HepG2 (cell line): ENCODE measurements around the gene NOTUM. TPM values are rescaled to one million over a fixed set of nuclear protein-coding genes. Genes with fewer than 3 reads are reported as not detected.

ENCODE experiments used
- CBX2 ChIP-seq, 2 experiments: fragments of 200-600 bp in 1 of 2; sonication (generic); formaldehyde crosslinking in 1 of 2; IDR thresholded peaks; 2 replicates each; pipeline versions ENCODE4 v1.7.0 to v1.8.1; 2018 to 2022; ENCODE audit warnings: low read depth in 2 of 2, low read length in 1 of 2, mild to moderate bottlenecking in 1 of 2, missing genetic modification reagents in 1 of 2
- DNMT3B ChIP-seq: conservative IDR thresholded peaks from 2 replicates; pipeline ENCODE4 v1.6.1; 2016; ENCODE audit warnings: missing biosample characterization, control low read depth
- FOXJ3 ChIP-seq: sonication (generic); formaldehyde crosslinking; IDR thresholded peaks from 2 replicates; pipeline ENCODE4 v1.4.0; 2020; ENCODE audit warnings: missing genetic modification reagents, mild to moderate bottlenecking, borderline replicate concordance
- FOXK1 ChIP-seq: sonication (generic); formaldehyde crosslinking; IDR thresholded peaks from 2 replicates; pipeline ENCODE4 v1.4.0; 2020; ENCODE audit warnings: low read depth, missing genetic modification reagents, borderline replicate concordance
- MAFG ChIP-seq: sonication (generic); formaldehyde crosslinking; IDR thresholded peaks from 2 replicates; pipeline ENCODE4 v1.5.1; 2020; ENCODE audit warnings: mild to moderate bottlenecking, missing genetic modification reagents
- PAF1 ChIP-seq: IDR thresholded peaks from 2 replicates; pipeline ENCODE4 v1.6.1; 2016; ENCODE audit warnings: missing genetic modification reagents, missing compliant biosample characterization
- SETDB1 ChIP-seq: sonication (generic); formaldehyde crosslinking; IDR thresholded peaks from 2 replicates; pipeline ENCODE4 v1.5.1; 2020; ENCODE audit warnings: missing genetic modification reagents, mild to moderate bottlenecking, borderline replicate concordance
- TOE1 ChIP-seq: sonication (generic); formaldehyde crosslinking; IDR thresholded peaks from 2 replicates; pipeline ENCODE4 v1.4.0; 2020; ENCODE audit warnings: mild to moderate bottlenecking, missing genetic modification reagents
- TSC22D2 ChIP-seq: sonication (generic); formaldehyde crosslinking; IDR thresholded peaks from 2 replicates; pipeline ENCODE4 v1.5.1; 2020; ENCODE audit warnings: missing genetic modification reagents, mild to moderate bottlenecking, borderline replicate concordance
- ZNF205 ChIP-seq: IDR thresholded peaks from 2 replicates; pipeline ENCODE4 v1.6.1; 2018; ENCODE audit warnings: missing biosample characterization, missing genetic modification reagents
- ZNF256 ChIP-seq: sonication (generic); formaldehyde crosslinking; conservative IDR thresholded peaks from 2 replicates; pipeline ENCODE4 v1.4.0; 2020; ENCODE audit warnings: missing genetic modification reagents
- ZNF296 ChIP-seq: sonication (generic); formaldehyde crosslinking; conservative IDR thresholded peaks from 2 replicates; pipeline ENCODE4 v1.5.0; 2020; ENCODE audit warnings: mild to moderate bottlenecking, missing genetic modification reagents
- ZNF343 ChIP-seq: sonication (generic); formaldehyde crosslinking; IDR thresholded peaks from 2 replicates; pipeline ENCODE4 v1.4.0; 2020; ENCODE audit warnings: mild to moderate bottlenecking, missing genetic modification reagents
- ZNF557 ChIP-seq: sonication (generic); formaldehyde crosslinking; IDR thresholded peaks from 2 replicates; pipeline ENCODE4 v1.4.0; 2020; ENCODE audit warnings: missing genetic modification reagents
- polyA plus RNA-seq, 8 experiments: library from polyadenylated mRNA; depleted of rRNA in 3 of 8; stranded (reverse) in 7 of 8; unstranded in 1 of 8; fragments of >200 nt; fragmentation: Illumina TruSeq in 4 of 8; extraction: Trizol in 4 of 8; gene quantifications; 2 replicates each; pipeline versions ENCODE4 v1.2.1 to v1.2.3, GENCODE V29; 2011 to 2016; ENCODE audit warnings: low read depth in 4 of 8, missing spikeins in 1 of 8, mixed read lengths in 1 of 8; ENCODE audit not compliant: insufficient read depth in 1 of 8
- total RNA-seq, 5 experiments: library from RNA; depleted of rRNA; stranded (reverse); fragments of >200 nt; fragmentation: Illumina TruSeq; extraction: Trizol; gene quantifications; 2 replicates each; pipeline ENCODE4 v1.2.3, GENCODE V29; 2016; ENCODE audit warnings: low read depth in 1 of 5
- TF ChIP-seq, protein P1 (sequence below): sonication (generic); formaldehyde crosslinking; IDR thresholded peaks from 2 replicates; pipeline ENCODE4 v1.5.1; 2020; ENCODE audit warnings: missing genetic modification reagents, mild to moderate bottlenecking, borderline replicate concordance
- TF ChIP-seq, protein P2 (sequence below): sonication (generic); formaldehyde crosslinking; IDR thresholded peaks from 2 replicates; pipeline ENCODE4 v1.9.0; 2021; ENCODE audit warnings: missing genetic modification reagents, mild to moderate bottlenecking, borderline replicate concordance
- TF ChIP-seq, protein P3 (sequence below), 2 experiments: sonication (generic) in 1 of 2; formaldehyde crosslinking in 1 of 2; IDR thresholded peaks; 2 replicates each; pipeline versions ENCODE4 v1.5.1 to v1.6.1; 2011 to 2020; ENCODE audit warnings: borderline replicate concordance in 1 of 2, low read depth in 1 of 2, low read length in 1 of 2, mild to moderate bottlenecking in 1 of 2, missing genetic modification reagents in 1 of 2, moderate library complexity in 1 of 2
- TF ChIP-seq, protein P4 (sequence below): sonication (generic); formaldehyde crosslinking; IDR thresholded peaks from 2 replicates; pipeline ENCODE4 v1.4.0; 2020; ENCODE audit warnings: missing genetic modification reagents
- TF ChIP-seq, protein P5 (sequence below): sonication (generic); formaldehyde crosslinking; IDR thresholded peaks from 2 replicates; pipeline ENCODE4 v1.4.0; 2020; ENCODE audit warnings: mild to moderate bottlenecking, missing genetic modification reagents

NOTUM gene
- total and polyA plus RNA-seq, 2 of the 13 experiments (the other 11 are each of a cell fraction or from before 2014, with no cell fraction given): 150 to 160 TPM

DNA sequence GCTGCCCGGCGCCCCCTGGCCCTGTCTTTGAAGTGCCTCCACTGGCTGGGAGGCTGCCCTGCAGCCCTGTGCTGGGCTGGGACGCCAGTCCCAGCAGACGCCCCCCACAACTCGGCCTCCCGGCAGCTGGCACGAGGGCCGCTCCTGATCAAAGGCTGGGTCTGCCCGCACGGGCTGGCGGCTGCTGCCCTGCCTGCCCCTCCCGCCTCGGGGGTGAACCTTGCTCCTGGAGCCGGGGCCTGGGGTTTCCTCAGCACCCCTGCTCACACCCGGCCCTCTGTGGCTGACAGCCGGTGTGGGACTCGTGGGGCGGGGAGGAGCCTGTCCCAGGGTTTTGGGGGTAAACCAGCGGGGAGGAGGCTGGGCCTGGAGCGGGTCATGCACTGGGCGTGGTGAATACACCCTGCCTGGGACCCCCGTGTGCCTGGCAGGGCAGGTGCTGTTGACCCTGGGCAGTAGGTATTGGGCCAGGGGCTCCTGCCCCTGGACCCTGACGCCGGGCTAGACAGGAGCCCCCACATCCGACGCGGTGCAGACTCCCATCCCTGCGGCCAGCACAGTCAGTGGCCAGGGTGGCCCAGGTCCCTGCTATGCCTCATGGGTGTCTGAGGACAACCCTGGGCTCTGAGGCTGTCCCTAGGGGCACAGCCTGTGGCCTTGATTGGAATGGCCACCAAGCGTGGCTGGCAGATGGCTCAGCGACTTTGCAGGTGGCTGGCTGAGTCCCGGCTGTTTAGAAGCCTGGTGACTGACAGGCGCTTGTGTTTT is 40.0 kb upstream of the NOTUM start (continued):
- TF ChIP-seq, protein P1, sequence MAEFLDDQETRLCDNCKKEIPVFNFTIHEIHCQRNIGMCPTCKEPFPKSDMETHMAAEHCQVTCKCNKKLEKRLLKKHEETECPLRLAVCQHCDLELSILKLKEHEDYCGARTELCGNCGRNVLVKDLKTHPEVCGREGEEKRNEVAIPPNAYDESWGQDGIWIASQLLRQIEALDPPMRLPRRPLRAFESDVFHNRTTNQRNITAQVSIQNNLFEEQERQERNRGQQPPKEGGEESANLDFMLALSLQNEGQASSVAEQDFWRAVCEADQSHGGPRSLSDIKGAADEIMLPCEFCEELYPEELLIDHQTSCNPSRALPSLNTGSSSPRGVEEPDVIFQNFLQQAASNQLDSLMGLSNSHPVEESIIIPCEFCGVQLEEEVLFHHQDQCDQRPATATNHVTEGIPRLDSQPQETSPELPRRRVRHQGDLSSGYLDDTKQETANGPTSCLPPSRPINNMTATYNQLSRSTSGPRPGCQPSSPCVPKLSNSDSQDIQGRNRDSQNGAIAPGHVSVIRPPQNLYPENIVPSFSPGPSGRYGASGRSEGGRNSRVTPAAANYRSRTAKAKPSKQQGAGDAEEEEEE (CRISPR knock-in tag): no peak
- peak; percentile 80; the same call in 1 of the 2 replicates for TF ChIP-seq TSC22D2 (CRISPR knock-in tag)
- TF ChIP-seq, protein P2, sequence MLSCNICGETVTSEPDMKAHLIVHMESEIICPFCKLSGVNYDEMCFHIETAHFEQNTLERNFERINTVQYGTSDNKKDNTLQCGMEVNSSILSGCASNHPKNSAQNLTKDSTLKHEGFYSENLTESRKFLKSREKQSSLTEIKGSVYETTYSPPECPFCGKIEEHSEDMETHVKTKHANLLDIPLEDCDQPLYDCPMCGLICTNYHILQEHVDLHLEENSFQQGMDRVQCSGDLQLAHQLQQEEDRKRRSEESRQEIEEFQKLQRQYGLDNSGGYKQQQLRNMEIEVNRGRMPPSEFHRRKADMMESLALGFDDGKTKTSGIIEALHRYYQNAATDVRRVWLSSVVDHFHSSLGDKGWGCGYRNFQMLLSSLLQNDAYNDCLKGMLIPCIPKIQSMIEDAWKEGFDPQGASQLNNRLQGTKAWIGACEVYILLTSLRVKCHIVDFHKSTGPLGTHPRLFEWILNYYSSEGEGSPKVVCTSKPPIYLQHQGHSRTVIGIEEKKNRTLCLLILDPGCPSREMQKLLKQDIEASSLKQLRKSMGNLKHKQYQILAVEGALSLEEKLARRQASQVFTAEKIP (CRISPR knock-in tag): no peak
- TF ChIP-seq, protein P3, sequence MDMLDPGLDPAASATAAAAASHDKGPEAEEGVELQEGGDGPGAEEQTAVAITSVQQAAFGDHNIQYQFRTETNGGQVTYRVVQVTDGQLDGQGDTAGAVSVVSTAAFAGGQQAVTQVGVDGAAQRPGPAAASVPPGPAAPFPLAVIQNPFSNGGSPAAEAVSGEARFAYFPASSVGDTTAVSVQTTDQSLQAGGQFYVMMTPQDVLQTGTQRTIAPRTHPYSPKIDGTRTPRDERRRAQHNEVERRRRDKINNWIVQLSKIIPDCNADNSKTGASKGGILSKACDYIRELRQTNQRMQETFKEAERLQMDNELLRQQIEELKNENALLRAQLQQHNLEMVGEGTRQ (IDR thresholded peaks at IDR 0.05; ENCODE audit: low read depth, low read length): no peak
- TF ChIP-seq, protein P3 (CRISPR knock-in tag; IDR thresholded peaks at IDR 0.05; ENCODE audit: borderline replicate concordance): no peak
- TF ChIP-seq ZNF557 (CRISPR knock-in tag): 0 out of 2 replicates have a peak, but pooled peaks have one; percentile 21
- TF ChIP-seq FOXK1: peak; percentile 92
- TF ChIP-seq ZNF256 (CRISPR knock-in tag): 0 out of 2 replicates have a peak, but pooled peaks have one; percentile 67
- peak; percentile 94 for TF ChIP-seq ZNF296
- TF ChIP-seq PAF1 (CRISPR knock-in tag): no peak; the same call in none of the 2 replicates
- TF ChIP-seq TOE1 (CRISPR knock-in tag): 0 out of 2 replicates have a peak, but pooled peaks have one; percentile 86
- TF ChIP-seq, protein P4, sequence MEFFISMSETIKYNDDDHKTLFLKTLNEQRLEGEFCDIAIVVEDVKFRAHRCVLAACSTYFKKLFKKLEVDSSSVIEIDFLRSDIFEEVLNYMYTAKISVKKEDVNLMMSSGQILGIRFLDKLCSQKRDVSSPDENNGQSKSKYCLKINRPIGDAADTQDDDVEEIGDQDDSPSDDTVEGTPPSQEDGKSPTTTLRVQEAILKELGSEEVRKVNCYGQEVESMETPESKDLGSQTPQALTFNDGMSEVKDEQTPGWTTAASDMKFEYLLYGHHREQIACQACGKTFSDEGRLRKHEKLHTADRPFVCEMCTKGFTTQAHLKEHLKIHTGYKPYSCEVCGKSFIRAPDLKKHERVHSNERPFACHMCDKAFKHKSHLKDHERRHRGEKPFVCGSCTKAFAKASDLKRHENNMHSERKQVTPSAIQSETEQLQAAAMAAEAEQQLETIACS (CRISPR knock-in tag): no peak
- TF ChIP-seq DNMT3B (CRISPR knock-in tag): no peak; the same call in 1 of the 2 replicates
- no peak for TF ChIP-seq MAFG (CRISPR knock-in tag)
- TF ChIP-seq FOXJ3 (CRISPR knock-in tag): peak; percentile 95
- no peak for TF ChIP-seq SETDB1
- peak; percentile 90 for TF ChIP-seq ZNF205 (CRISPR knock-in tag)
- peak; percentile 64; the same call in 1 of the 2 replicates for TF ChIP-seq ZNF343 (CRISPR knock-in tag)
- TF ChIP-seq, protein P5, sequence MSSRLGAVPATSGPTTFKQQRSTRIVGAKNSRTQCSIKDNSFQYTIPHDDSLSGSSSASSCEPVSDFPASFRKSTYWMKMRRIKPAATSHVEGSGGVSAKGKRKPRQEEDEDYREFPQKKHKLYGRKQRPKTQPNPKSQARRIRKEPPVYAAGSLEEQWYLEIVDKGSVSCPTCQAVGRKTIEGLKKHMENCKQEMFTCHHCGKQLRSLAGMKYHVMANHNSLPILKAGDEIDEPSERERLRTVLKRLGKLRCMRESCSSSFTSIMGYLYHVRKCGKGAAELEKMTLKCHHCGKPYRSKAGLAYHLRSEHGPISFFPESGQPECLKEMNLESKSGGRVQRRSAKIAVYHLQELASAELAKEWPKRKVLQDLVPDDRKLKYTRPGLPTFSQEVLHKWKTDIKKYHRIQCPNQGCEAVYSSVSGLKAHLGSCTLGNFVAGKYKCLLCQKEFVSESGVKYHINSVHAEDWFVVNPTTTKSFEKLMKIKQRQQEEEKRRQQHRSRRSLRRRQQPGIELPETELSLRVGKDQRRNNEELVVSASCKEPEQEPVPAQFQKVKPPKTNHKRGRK (CRISPR knock-in tag): peak; percentile 21; the same call in 1 of the 2 replicates
- TF ChIP-seq CBX2 (IDR thresholded peaks at IDR 0.05; ENCODE audit: low read depth, low read length): no peak
- TF ChIP-seq CBX2 (CRISPR knock-in tag; IDR thresholded peaks at IDR 0.05; ENCODE audit: low read depth): no peak
